ENCODE measurements around the gene IKZF3.
"Not testable (repeated sequence)": the region's sequence is repeated elsewhere in the genome, so short reads cannot be mapped to it uniquely, and the experiment has no call there.

DNA sequence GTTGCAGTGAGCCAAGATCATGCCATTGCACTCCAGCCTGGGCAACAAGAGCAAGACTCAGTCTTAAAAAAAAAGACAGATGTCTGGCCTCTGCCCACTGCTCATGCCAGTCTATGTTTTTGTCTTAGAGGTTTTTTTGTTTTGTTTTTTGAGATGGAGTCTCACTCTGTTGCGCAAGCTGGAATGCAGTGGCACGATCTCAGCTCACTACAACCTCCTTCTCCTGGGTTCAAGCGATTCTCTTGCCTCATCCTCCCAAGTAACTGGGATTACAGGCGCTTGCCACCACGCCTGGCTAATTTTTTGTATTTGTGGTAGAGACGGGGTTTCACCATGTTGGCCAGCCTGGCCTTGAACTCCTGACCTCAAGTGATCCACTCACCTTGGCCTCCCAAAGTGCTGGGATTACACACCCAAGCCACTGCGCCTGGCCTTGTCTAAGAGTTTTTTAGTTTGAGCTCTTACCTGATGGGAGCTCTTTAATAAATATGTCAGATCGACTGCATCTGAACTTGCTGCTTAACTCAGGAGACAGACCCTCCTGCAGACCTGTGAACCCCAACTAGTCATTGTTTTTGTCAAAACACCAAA is 115.6 kb downstream of the IKZF3 start:
- TF ChIP-seq, protein P1, sequence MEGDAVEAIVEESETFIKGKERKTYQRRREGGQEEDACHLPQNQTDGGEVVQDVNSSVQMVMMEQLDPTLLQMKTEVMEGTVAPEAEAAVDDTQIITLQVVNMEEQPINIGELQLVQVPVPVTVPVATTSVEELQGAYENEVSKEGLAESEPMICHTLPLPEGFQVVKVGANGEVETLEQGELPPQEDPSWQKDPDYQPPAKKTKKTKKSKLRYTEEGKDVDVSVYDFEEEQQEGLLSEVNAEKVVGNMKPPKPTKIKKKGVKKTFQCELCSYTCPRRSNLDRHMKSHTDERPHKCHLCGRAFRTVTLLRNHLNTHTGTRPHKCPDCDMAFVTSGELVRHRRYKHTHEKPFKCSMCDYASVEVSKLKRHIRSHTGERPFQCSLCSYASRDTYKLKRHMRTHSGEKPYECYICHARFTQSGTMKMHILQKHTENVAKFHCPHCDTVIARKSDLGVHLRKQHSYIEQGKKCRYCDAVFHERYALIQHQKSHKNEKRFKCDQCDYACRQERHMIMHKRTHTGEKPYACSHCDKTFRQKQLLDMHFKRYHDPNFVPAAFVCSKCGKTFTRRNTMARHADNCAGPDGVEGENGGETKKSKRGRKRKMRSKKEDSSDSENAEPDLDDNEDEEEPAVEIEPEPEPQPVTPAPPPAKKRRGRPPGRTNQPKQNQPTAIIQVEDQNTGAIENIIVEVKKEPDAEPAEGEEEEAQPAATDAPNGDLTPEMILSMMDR (optimal IDR thresholded peaks at IDR 0.05 in 1 of 3, IDR thresholded peaks at IDR 0.05 in 1 of 3, conservative IDR thresholded peaks at IDR 0.05 in 1 of 3; ENCODE audit: extremely low read depth in 1 of 3, insufficient read depth in 2 of 3, low read length in 3 of 3) = not testable (repeated sequence)
- not testable (repeated sequence) for TF ChIP-seq EZH2 (IDR thresholded peaks at IDR 0.05; ENCODE audit: low read length)

Data from keratinocyte (primary cell).